B cell (primary cell): ENCODE results near the gene LYPD3. TPM values are rescaled to one million over a fixed set of nuclear protein-coding genes. Genes with fewer than 3 reads are reported as not detected.

Source experiments
- ATAC-seq: fragments of 200-7000 bp; cut with Tn5 transposase; one replicate; pipeline ENCODE4 v1.10.0; 2021; ENCODE audit warnings: low read depth, mild to moderate bottlenecking, moderate number of reproducible peaks, moderate library complexity
- CTCF ChIA-PET: fragments of 350-600 bp; sonication (Branson Sonifier 250); formaldehyde crosslinking; loops from one replicate; lab custom pipeline; 2021; ENCODE audit warnings: antibody characterized with exemption, inconsistent platforms; lab: Charles Lee
- POLR2A ChIA-PET: fragments of 350-600 bp; sonication (Branson Sonifier 250); formaldehyde crosslinking; loops from one replicate; lab custom pipeline; 2021; ENCODE audit warnings: antibody characterized with exemption; lab: Charles Lee
- DNase-seq: peaks from one replicate; pipeline ENCODE4 v3.0.0; 2013
- H2AFZ ChIP-seq: 2 replicates; pipeline ENCODE4 v1.6.1; 2012; ENCODE audit warnings: mild to moderate bottlenecking, low read depth, low read length; ENCODE audit not compliant: insufficient read depth, poor library complexity, severe bottlenecking
- H3K27ac ChIP-seq, 2 donors: 1 replicate in 1 of 2; 2 replicates in 1 of 2; pipeline ENCODE4 v1.5.1; 2012 to 2013; ENCODE audit warnings: low read length in 2 of 2, mild to moderate bottlenecking in 2 of 2, moderate library complexity in 1 of 2
- H3K27me3 ChIP-seq, 4 experiments: fragments of 200-600 bp in 1 of 4; sonication (generic) in 1 of 4; replicated peaks in 1 of 4; 1 replicate in 2 of 4; 2 replicates in 2 of 4; pipeline versions ENCODE4 v1.6.1 to v1.7.0; 2013 to 2016; ENCODE audit warnings: low read length in 3 of 4, mild to moderate bottlenecking in 2 of 4, mixed read lengths in 1 of 4, moderate library complexity in 1 of 4; ENCODE audit not compliant: insufficient read depth in 4 of 4, control insufficient read depth in 3 of 4; ENCODE audit errors: control extremely low read depth in 1 of 4
- H3K36me3 ChIP-seq, 2 experiments: replicated peaks in 1 of 2; 1 replicate in 1 of 2; 2 replicates in 1 of 2; pipeline versions ENCODE4 v1.6.1 to v1.7.1; 2013; ENCODE audit warnings: low read length in 1 of 2; ENCODE audit not compliant: insufficient read depth in 2 of 2, control insufficient read depth in 1 of 2; ENCODE audit errors: control extremely low read depth in 1 of 2, extremely low read depth in 1 of 2
- H3K4me1 ChIP-seq, 2 donors: fragments of 200-600 bp in 1 of 2; sonication (generic) in 1 of 2; 1 replicate in 1 of 2; 2 replicates in 1 of 2; pipeline versions ENCODE4 v1.5.1 to v1.6.1; 2013 to 2017; ENCODE audit warnings: low read length in 2 of 2; ENCODE audit not compliant: control insufficient read depth in 2 of 2, insufficient read depth in 2 of 2
- H3K4me2 ChIP-seq: replicated peaks from 2 replicates; pipeline ENCODE3; 2012; ENCODE audit warnings: mild to moderate bottlenecking, low read depth, low read length; ENCODE audit not compliant: poor library complexity, severe bottlenecking
- H3K4me3 ChIP-seq, 5 experiments: fragments of 200-600 bp in 1 of 5; sonication (generic) in 1 of 5; 1 replicate in 3 of 5; 2 replicates in 2 of 5; pipeline versions ENCODE4 v1.5.1 to v1.7.0; 2011 to 2016; ENCODE audit warnings: low read length in 4 of 5, mild to moderate bottlenecking in 4 of 5, low read depth in 2 of 5, control low read depth in 1 of 5, moderate library complexity in 1 of 5; ENCODE audit not compliant: insufficient read depth in 1 of 5; ENCODE audit errors: control extremely low read depth in 1 of 5, extremely low read depth in 1 of 5
- H3K79me2 ChIP-seq: fragments of 200-600 bp; sonication (generic); one replicate; pipeline ENCODE4 v1.6.0; 2016; ENCODE audit warnings: low read length; ENCODE audit not compliant: control insufficient read depth, insufficient read depth
- H3K9ac ChIP-seq: fragments of 200-600 bp; sonication (generic); 2 replicates; pipeline ENCODE4 v1.6.1; 2017; ENCODE audit warnings: mild to moderate bottlenecking, low read length, moderate library complexity
- H3K9me3 ChIP-seq, 3 donors: one replicate each; pipeline versions ENCODE4 v1.6.1 to v1.7.1; 2013; ENCODE audit warnings: low read length in 2 of 3; ENCODE audit not compliant: control insufficient read depth in 2 of 3, insufficient read depth in 1 of 3; ENCODE audit errors: control extremely low read depth in 1 of 3
- H4K20me1 ChIP-seq: 2 replicates; pipeline ENCODE4 v1.6.0; 2012; ENCODE audit warnings: mild to moderate bottlenecking, low read length; ENCODE audit not compliant: insufficient read depth, control insufficient read depth, poor library complexity, severe bottlenecking
- H3K27ac Mint-ChIP-seq: one replicate; pipeline ENCODE4 v1.8.0; 2021; ENCODE audit warnings: mixed read lengths
- H3K27me3 Mint-ChIP-seq: one replicate; pipeline ENCODE4 v1.8.0; 2021; ENCODE audit warnings: mixed read lengths
- H3K4me1 Mint-ChIP-seq: one replicate; pipeline ENCODE4 v1.8.0; 2021; ENCODE audit warnings: mixed read lengths
- H3K4me3 Mint-ChIP-seq: one replicate; pipeline ENCODE4 v1.8.0; 2021; ENCODE audit warnings: mixed read lengths
- H3K9me3 Mint-ChIP-seq: one replicate; pipeline ENCODE4 v1.8.0; 2022; ENCODE audit warnings: mixed read lengths; ENCODE audit not compliant: insufficient read depth
- EZH2 ChIP-seq: IDR thresholded peaks from 2 replicates; pipeline ENCODE4 v1.6.1; 2012; ENCODE audit warnings: borderline replicate concordance, low read depth, mild to moderate bottlenecking, moderate library complexity, low read length; ENCODE audit not compliant: insufficient read depth, poor library complexity, severe bottlenecking
- WGBS: methylation state at CpG from one replicate; pipeline ENCODE4 v1.1.5; 2013; ENCODE audit warnings: missing lambda C conversion rate; ENCODE audit not compliant: insufficient coverage; 5-methylcytosine and 5-hydroxymethylcytosine counted together
- intact Hi-C: fragments of 100-400 bp; cut with micrococcal nuclease; formaldehyde crosslinking; loops from one replicate; pipeline ENCODE4 v1.10.0; 2022
- polyA plus RNA-seq: library from polyadenylated mRNA; depleted of rRNA; stranded (reverse); fragments of >200 nt; gene quantifications from 2 replicates; pipeline ENCODE4 v1.2.3, GENCODE V29; 2012
- total RNA-seq, 2 donors: library from RNA; stranded (reverse); fragments of 120-200 nt in 1 of 2; gene quantifications; 1 replicate in 1 of 2; 2 replicates in 1 of 2; pipeline versions ENCODE4 v1.2.3 to v1.2.4, GENCODE V29; 2013 to 2022
- TF ChIP-seq, protein P1 (sequence below): fragments of 200-600 bp; IDR thresholded peaks from one replicate; pipeline ENCODE4 v1.8.0; 2022; ENCODE audit warnings: antibody characterized with exemption, mild to moderate bottlenecking

The LYPD3 gene
- total and polyA plus RNA-seq, 2 donors (not counting 1 experiment from before 2014, with no cell fraction given) = 0.27 to 2.2 TPM

DNA sequence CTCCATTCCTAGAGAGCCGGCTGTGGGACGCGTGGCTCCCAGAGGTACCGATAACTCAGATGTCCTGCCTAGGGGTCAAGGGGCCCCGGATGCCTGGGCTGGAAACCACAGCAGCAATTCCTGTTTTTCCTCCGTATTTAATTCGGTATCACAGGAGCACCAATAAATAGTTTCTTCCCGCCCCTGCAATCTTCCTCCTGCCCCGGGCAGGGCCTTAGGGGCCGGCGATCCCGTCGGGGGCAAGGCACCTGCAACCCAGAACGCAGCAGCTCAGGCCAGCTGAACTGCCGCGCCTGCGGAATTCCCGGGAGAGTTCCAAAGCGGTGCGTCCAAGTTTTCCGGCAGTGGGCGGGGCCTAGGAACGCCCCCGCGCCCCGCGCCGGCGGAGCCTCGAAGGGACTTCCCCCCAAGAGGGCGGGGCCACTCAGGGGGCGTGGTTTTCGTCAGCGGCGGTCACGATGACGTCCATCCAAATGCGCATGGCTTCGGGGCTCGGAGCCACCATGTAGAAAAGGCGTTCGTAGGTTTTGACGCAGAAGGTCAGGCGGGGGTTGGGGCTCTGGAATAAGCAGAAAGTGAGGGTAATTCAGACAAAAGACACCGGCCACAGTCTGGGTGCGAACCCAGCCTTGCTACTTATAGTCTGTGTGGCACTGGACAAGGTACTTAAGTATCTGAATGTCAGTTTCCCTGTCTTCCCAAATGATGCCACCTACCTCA is 9.7 kb upstream of the LYPD3 start:
- ATAC-seq = peak; percentile 98

More for the DNA sequence above, 9.7 kb upstream of the LYPD3 start:
- Histone ChIP-seq H3K4me1 (peaks cover 4 to 13% of the 10 kb centered on the region in 2 donors), H3K79me2 (no peaks in the 10 kb centered on the region), H3K9me3 (no peaks in the 10 kb centered on the region), H3K27me3 (no peaks in the 10 kb centered on the region), H3K36me3 (peaks cover 0 to 8% of the 10 kb centered on the region in 2 experiments), H3K9ac (peak overlapping the region; percentile 47), H4K20me1 (no peaks in the 10 kb centered on the region), H3K4me3 (peak overlapping the region; percentile 45 to 66 (median 52)), H3K4me2 (peak overlapping the region; percentile 74), H2AFZ (peak overlapping the region; percentile 46), H3K27ac (peak overlapping the region; percentile 50 to 84)
- H3K27ac Mint-ChIP-seq = peak overlapping the region; percentile 92
- no peaks in the 10 kb centered on the region for H3K9me3 Mint-ChIP-seq
- H3K27me3 Mint-ChIP-seq = no peaks in the 10 kb centered on the region
- intact Hi-C loops = loop anchor here (1.0 to 5.0 kb wide), 4 partner anchors 12 to 121 kb away; partner anchors contain the start of genes IRGQ, PHLDB3 and ZNF576
- 6% methylated on average over 44 of the region's 46 CpGs for WGBS
- ChIA-PET CTCF (interaction anchor here (1.2 to 3.4 kb wide), 3 partner anchors 12 to 47 kb away, joined by 3 to 11 read pairs (median 5); no protein-coding TSS in a partner anchor), POLR2A (no interaction called here)
- H3K4me1 Mint-ChIP-seq = peaks cover 13% of the 10 kb centered on the region
- H3K4me3 Mint-ChIP-seq = peak overlapping the region; percentile 90
- TF ChIP-seq EZH2 = no peak
- TF ChIP-seq, protein P1, sequence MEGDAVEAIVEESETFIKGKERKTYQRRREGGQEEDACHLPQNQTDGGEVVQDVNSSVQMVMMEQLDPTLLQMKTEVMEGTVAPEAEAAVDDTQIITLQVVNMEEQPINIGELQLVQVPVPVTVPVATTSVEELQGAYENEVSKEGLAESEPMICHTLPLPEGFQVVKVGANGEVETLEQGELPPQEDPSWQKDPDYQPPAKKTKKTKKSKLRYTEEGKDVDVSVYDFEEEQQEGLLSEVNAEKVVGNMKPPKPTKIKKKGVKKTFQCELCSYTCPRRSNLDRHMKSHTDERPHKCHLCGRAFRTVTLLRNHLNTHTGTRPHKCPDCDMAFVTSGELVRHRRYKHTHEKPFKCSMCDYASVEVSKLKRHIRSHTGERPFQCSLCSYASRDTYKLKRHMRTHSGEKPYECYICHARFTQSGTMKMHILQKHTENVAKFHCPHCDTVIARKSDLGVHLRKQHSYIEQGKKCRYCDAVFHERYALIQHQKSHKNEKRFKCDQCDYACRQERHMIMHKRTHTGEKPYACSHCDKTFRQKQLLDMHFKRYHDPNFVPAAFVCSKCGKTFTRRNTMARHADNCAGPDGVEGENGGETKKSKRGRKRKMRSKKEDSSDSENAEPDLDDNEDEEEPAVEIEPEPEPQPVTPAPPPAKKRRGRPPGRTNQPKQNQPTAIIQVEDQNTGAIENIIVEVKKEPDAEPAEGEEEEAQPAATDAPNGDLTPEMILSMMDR = no peak
- DNase-seq = peak; percentile 98
